NT2/D1 (cell line): Measurements from ENCODE around the gene EPN2.
"Not testable (repeated sequence)": the region's sequence is repeated elsewhere in the genome, so short reads cannot be mapped to it uniquely, and the experiment has no call there.

Source experiments
- DNase-seq: peaks from one replicate; pipeline ENCODE4 v3.0.0-alpha.2; 2011; ENCODE audit warnings: low read depth, low spot score
- H3K27me3 ChIP-seq: 2 replicates; pipeline ENCODE4 v1.6.0; 2011; ENCODE audit warnings: mild to moderate bottlenecking; ENCODE audit not compliant: insufficient read length, insufficient read depth
- H3K36me3 ChIP-seq: 2 replicates; pipeline ENCODE4 v1.6.1; 2011; ENCODE audit warnings: mild to moderate bottlenecking, low read length, mixed read lengths; ENCODE audit not compliant: insufficient read depth, insufficient read length
- H3K4me1 ChIP-seq: 2 replicates; pipeline ENCODE4 v1.5.1; 2011; ENCODE audit not compliant: insufficient read depth, insufficient read length
- H3K4me3 ChIP-seq: 2 replicates; pipeline ENCODE4 v1.5.1; 2011; ENCODE audit warnings: low read depth; ENCODE audit not compliant: insufficient read length
- H3K9ac ChIP-seq: 2 replicates; pipeline ENCODE4 v1.6.0; 2011; ENCODE audit warnings: low read depth; ENCODE audit not compliant: insufficient read length
- H3K9me3 ChIP-seq: 2 replicates; pipeline ENCODE4 v1.5.1; 2011; ENCODE audit warnings: mild to moderate bottlenecking, low read length; ENCODE audit not compliant: insufficient read depth
- SUZ12 ChIP-seq: IDR thresholded peaks from 2 replicates; pipeline ENCODE4 v1.6.1; 2011; ENCODE audit not compliant: insufficient read length, insufficient read depth; ENCODE audit errors: extremely low read depth
- YY1 ChIP-seq: IDR thresholded peaks from 2 replicates; pipeline ENCODE4 v1.6.1; 2011; ENCODE audit not compliant: insufficient read length, insufficient read depth
- ZNF274 ChIP-seq: IDR thresholded peaks from 2 replicates; pipeline ENCODE4 v1.6.1; 2011; ENCODE audit warnings: mild to moderate bottlenecking, low read depth, low read length

EPN2 gene

GRCh38 chr17:19346351-19347255, 109.4 kb downstream of the EPN2 start:
- H3K36me3 ChIP-seq, result peaks cover 21% of the 10 kb centered on the region
- H3K4me3 ChIP-seq, result no peak overlapping the region
- TF ChIP-seq YY1, result no peak
- peaks cover 10% of the 10 kb centered on the region for H3K4me1 ChIP-seq
- no peak for DNase-seq
- H3K27me3 ChIP-seq, result no peaks in the 10 kb centered on the region
- no peaks in the 10 kb centered on the region for H3K9me3 ChIP-seq
- no peak overlapping the region for H3K9ac ChIP-seq

DNA sequence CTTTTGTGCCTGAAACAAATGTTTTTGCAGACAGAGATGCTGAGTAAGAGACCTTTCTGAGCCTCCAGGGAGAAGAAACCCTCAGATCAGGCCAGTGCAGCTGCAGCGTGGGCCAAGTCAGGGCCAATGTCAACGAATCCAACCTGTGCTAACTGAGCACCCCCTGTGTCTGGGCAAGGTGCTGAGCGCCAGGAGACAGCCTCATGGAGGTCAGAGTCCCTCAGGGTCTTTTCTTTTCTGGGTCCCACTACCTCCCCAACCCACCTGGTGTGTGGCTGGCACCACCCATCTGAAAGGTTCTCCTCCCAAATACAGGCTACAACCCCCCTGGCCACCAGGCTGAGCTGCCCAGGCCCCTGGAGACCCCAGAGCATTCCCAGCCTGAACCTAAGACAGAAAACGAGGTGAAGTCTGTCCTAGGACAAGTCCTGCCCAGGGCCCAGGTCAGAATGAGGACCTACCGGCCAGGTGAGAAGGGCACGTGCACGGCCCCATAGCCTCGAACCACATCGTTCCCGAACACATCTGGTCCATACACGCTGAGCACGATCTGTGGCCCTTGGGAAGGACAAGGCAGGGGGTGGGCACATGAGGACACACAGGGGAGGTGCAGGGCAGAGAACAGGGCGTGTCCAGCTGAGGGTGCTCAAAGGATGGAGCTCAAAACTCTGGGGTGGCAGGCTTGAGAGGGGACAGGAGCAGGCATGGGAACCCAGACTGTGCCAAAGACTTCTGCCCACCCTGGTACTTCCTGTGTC, 110.3 kb downstream of the EPN2 start:
- no peak for TF ChIP-seq ZNF274
- TF ChIP-seq YY1, result no peak
- TF ChIP-seq SUZ12, result no peak
- no peak for DNase-seq
- Histone ChIP-seq H3K36me3 (peaks cover 21% of the 10 kb centered on the region), H3K4me1 (peaks cover 4% of the 10 kb centered on the region), H3K9ac (peak overlapping the region; percentile 43), H3K4me3 (no peak overlapping the region), H3K27me3 (no peaks in the 10 kb centered on the region), H3K9me3 (no peaks in the 10 kb centered on the region)

DNA sequence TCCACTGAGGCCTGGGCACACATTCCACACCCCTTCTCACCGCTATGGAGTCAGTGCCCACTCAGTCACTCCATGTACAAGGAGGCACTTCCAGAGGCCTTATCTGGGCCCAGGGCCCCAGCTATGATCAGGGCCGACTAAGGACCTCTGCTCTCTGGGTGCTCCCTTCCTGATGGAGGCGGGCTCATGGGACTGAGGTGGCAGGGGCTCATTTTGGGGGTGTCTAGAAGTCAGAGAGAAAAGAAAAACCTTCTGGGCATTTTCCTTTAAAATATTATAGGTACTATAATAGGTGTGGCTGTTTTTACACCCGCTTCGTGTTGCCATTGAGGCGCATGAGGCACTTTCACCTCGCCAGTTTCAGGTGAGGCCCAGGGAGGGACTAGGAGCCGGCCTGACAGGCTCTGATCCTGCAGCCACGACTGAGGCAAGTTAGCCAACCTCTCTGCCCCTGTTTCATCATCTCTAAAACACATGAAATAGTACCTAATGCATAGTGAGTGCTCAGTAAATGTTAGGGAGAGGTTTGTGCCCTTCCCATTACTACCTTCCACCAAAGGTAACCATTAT, 111.0 kb downstream of the EPN2 start:
- TF ChIP-seq SUZ12, result no peak
- TF ChIP-seq YY1, result no peak
- no peak for TF ChIP-seq ZNF274
- H3K9ac ChIP-seq, result peak overlapping the region; percentile 43

GRCh38 chr17:19348806-19349205, 111.6 kb downstream of the EPN2 start:
- DNase-seq, result no peak
- Histone ChIP-seq H3K4me3 (no peak overlapping the region), H3K9ac (no peak overlapping the region), H3K9me3 (no peaks in the 10 kb centered on the region), H3K27me3 (no peaks in the 10 kb centered on the region), H3K36me3 (peaks cover 14% of the 10 kb centered on the region), H3K4me1 (no peaks in the 10 kb centered on the region)
- no peak for TF ChIP-seq YY1

More for the DNA sequence above, 111.0 kb downstream of the EPN2 start:
- no peak for DNase-seq
- Histone ChIP-seq H3K4me1 (peaks cover 1% of the 10 kb centered on the region), H3K36me3 (peaks cover 20% of the 10 kb centered on the region), H3K9me3 (no peaks in the 10 kb centered on the region), H3K27me3 (no peaks in the 10 kb centered on the region), H3K4me3 (no peak overlapping the region)

- peaks cover 17% of the 10 kb centered on the region for H3K36me3 ChIP-seq
- H3K4me3 ChIP-seq, H3K27me3 ChIP-seq, H3K9me3 ChIP-seq, DNase-seq, H3K9ac ChIP-seq, H3K4me1 ChIP-seq: not testable (repeated sequence)
Measured at GRCh38 chr17:19353401-19353800, 116.2 kb downstream of the EPN2 start.

- DNase-seq, result no peak
- no peaks in the 10 kb centered on the region for H3K4me1 ChIP-seq
- H3K4me3 ChIP-seq, result no peak overlapping the region
- no peak for TF ChIP-seq ZNF274
- TF ChIP-seq SUZ12, result no peak
- TF ChIP-seq YY1, result no peak
- H3K9ac ChIP-seq, result no peak overlapping the region
- H3K36me3 ChIP-seq, result peaks cover 30% of the 10 kb centered on the region
- no peaks in the 10 kb centered on the region for H3K27me3 ChIP-seq
- no peaks in the 10 kb centered on the region for H3K9me3 ChIP-seq
Measured at GRCh38 chr17:19354748-19355147, 117.6 kb downstream of the EPN2 start.

DNA sequence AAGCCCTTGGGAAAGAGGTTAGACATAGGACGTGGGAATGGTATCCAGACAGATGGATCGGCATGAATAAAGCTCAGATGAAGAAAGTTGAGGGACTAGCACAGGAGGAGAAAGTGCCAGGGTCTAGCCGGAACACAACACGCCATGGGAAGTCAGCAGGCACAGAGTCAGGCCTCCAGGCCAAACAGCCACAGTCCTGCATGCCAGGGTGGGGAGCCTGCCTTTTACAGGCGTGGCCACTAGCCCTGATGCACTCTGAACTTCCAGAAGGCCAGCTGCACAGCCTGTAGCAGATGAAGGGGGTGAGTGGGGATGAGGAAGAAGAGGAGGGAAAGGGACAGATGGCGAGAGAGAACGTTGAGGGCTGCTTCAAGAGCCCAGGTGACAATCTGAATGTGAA, 120.2 kb downstream of the EPN2 start:
- H3K4me3 ChIP-seq, result no peak overlapping the region
- H3K9me3 ChIP-seq, result no peaks in the 10 kb centered on the region
- H3K4me1 ChIP-seq, result peaks cover 2% of the 10 kb centered on the region
- H3K36me3 ChIP-seq, result peaks cover 35% of the 10 kb centered on the region
- TF ChIP-seq YY1, result no peak
- no peak for TF ChIP-seq SUZ12
- no peak for TF ChIP-seq ZNF274
- H3K9ac ChIP-seq, result no peak overlapping the region
- no peak for DNase-seq
- no peaks in the 10 kb centered on the region for H3K27me3 ChIP-seq
